GM11168 (cell line): ENCODE results near the gene FPGS.
"Not testable (repeated sequence)": the region's sequence is repeated elsewhere in the genome, so short reads cannot be mapped to it uniquely, and the experiment has no call there.

ENCODE experiments used
- in situ Hi-C: fragments of 300-500 bp; cut with MboI; formaldehyde crosslinking; loops from one replicate; pipeline ENCODE4 v1.12.0; 2022; ENCODE audit warnings: low sequenced_read_pairs; ENCODE audit not compliant: unreplicated experiment

The FPGS gene

GRCh38 chr9:127829205-127829906, 26.7 kb downstream of the FPGS start:
- in situ Hi-C loops: no loop called here

- in situ Hi-C loops: no loop called here
These were observed 29.6 kb downstream of the FPGS start for GRCh38 chr9:127832248-127832647.

- in situ Hi-C loops: no loop called here
These were observed 30.9 kb downstream of the FPGS start for GRCh38 chr9:127833555-127833954.

- in situ Hi-C loops: no loop called here
These were observed 33.4 kb downstream of the FPGS start for GRCh38 chr9:127835991-127836516.

- in situ Hi-C loops: not testable (repeated sequence)
These were observed 33.9 kb downstream of the FPGS start for GRCh38 chr9:127836561-127836960.

DNA sequence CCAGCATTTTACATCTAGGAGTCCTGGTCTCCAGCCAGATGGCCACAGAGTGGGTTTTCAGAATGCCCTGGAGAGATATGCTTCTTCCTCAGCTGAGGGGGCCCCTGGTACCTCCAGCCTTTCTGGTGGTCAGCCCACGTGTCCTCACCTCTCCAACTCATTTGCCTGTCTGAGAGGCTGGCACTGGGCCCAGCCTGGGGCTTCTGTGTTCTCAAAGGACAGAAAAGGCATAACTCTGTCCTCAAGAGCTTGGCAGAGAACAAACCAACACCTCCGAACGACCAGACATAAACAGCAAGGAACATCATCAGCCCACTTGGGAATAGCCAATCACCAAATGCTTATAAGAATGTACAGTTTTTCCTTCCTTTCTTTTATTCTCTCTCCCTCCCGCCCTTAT, 34.7 kb downstream of the FPGS start:
- in situ Hi-C loops: no loop called here

DNA sequence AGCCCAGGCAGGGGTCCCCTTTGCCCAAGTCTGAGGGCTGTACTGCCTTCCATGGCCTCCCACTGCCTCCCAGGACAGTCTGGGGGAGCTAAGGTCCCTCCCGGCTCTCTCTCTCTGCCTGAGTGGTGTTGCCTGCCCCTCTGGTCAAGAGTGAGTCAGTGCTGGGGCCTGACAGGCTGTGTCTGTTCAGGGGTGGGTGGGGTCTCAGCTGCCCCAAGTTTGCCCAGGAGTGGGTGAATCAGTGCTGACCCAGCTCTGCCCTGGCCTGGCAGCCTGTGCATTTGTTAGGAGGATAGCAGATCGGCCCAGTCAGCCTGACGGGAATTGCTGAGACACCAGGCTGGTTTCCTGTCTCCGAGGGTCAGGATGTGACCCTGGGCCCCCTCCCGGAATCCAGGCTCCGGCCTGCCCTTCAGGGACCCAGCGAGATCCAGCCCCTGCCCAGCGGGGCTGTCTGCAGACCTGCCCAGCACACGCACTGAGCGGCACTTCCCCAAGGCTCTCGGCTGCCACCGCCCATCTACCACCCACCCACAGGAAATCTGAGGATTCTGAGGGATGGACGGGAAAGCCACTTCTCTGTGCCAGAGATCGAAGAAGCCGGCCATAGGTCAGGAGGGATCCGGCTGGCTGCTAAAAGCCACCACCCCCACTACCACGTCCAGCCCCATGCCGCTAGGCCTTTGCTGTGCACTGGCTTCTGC, 35.8 kb downstream of the FPGS start:
- in situ Hi-C loops: no loop called here

GRCh38 chr9:127841087-127841835, 38.6 kb downstream of the FPGS start:
- in situ Hi-C loops: no loop called here

GRCh38 chr9:127844821-127845359, 42.2 kb downstream of the FPGS start:
- in situ Hi-C loops: no loop called here

- in situ Hi-C loops: not testable (repeated sequence)
These were observed 42.9 kb downstream of the FPGS start for GRCh38 chr9:127845619-127846018.

DNA sequence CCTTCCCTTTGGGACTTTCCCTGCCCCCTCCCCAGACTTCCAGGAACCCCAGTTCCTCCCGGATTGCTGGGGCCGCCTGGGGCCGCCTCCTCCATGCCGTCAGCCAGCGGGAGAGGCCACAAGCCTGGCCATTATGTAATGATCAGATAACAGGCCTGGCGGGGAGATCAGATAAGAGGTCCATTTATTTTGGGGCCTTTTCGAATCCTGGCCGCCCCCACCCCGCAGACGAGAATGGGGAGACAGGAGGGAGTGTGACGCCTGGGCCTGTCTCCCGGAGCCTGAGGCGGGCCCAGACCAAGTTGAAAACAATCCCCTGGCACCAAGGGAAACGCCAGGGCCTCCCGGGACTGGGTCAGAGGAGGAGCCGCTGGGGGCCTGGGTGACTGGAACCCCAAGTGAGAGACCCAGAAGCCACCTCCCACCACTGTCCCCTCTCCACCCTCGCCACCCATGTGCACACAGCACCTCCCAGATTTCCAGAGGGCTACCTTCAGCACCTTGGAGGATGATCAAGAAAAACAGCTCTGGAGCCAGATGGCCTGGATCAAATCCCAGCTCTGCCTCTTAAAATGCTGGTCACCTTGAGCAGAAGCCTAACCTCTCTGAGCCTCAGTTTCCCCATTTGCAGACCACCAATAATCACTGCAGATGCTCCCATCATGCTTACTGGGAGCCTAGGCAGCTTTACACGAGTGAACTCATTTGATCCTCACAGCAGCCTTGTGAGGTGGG, 43.9 kb downstream of the FPGS start:
- in situ Hi-C loops: no loop called here

GRCh38 chr9:127847178-127847510, 44.5 kb downstream of the FPGS start:
- in situ Hi-C loops: no loop called here

- in situ Hi-C loops: no loop called here
These were observed 45.4 kb downstream of the FPGS start for GRCh38 chr9:127847833-127848755.

DNA sequence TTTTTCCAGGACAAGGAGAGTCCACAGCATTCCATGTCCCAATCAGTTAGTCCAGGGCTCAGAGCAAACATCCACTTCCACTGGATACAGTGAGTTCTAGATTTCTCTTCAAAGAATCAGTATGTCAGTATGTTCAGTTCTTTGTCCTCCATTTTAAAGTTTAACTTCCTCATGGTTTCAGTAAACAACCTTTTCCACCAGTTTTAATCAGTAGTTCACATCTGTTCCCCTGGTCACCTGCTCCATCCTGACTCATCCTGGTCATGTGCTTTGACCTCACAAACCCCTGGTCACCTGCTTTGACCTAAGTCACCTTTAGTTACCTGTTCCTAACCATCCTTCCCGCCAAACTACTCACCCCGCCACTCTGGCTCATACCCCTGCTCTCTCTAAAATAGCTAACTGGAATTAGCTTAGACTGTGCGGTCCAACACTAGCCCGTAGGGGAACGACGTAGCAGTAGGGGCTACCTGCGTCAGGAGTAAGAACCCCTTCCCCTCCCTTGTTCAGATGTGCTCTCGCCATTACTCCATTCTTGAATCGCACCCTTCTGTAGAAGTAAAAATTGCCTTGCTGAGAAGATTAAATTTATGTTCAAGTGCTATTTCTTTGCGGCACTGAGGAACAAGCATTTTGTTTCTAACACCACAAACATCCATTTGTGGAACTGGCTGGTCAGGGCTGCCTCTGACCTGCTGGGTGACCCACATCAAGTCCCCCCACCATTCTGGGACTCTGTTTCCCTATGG, 46.2 kb downstream of the FPGS start:
- in situ Hi-C loops: no loop called here

GRCh38 chr9:127850286-127850830, 47.7 kb downstream of the FPGS start:
- in situ Hi-C loops: no loop called here

DNA sequence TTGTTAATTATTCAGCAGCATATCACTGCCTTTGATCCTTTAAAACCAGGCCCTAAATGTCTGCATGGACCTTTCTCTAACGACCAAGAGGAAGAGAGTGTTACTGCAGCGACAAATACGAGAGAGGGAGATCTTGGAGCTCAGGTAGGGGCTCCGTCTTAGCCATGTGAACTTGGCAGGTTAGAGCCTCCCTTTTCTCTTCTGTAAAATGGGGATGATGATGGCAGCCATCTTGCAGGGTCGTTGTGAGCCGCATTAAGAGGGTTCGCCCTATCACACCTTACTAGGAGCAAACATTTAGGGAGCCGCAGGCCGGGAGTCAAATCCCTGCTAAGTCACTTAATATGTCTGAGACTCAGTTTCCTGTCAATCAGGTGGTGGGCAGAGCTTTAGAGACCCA, 50.1 kb downstream of the FPGS start:
- in situ Hi-C loops: no loop called here

DNA sequence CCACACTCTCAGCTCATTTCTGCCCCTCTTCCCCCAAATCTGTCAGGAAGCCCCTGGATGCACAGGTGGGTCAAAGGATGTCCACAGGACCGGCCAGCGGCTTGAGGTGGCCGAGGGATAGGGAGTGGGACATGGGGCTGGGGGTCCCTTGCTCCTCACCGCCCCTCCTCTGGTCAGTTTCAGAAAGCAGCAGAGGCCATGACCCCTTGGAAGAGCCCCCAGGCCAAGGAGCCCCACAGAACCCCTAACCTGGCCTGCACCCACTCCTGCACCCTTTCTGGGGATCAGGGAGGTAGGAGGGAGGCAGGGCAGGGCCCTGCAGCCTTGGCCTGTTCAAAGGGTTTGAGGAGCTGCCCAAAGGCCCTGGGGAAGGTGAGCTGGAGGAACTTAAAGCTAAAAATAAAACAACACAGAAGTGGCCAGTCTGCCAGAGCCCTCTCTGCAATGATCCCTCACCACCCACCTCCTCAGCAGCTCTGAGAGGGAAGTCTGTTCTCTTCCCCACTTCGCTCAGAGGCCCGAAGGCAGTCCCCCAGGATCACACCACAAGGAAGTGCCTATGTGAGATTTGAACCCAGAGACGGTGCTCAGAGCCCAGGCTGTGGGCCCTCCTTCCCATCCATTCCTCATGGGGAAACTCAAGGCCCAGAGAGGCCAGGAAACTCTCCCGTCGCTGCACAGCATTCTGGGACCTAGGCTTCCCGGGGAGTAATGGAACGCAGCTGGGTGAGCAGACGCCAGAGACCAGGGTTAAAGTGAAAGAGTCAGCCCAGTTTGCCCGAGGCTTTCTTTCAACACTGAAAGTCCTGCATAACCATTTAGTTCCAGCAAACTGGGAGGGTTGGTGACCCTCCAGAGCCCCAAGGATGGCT, 50.9 kb downstream of the FPGS start:
- in situ Hi-C loops: no loop called here
